ENCODE measurements around the gene RSAD1.
"Not testable (repeated sequence)": the region's sequence is repeated elsewhere in the genome, so short reads cannot be mapped to it uniquely, and the experiment has no call there.

The RSAD1 gene

DNA sequence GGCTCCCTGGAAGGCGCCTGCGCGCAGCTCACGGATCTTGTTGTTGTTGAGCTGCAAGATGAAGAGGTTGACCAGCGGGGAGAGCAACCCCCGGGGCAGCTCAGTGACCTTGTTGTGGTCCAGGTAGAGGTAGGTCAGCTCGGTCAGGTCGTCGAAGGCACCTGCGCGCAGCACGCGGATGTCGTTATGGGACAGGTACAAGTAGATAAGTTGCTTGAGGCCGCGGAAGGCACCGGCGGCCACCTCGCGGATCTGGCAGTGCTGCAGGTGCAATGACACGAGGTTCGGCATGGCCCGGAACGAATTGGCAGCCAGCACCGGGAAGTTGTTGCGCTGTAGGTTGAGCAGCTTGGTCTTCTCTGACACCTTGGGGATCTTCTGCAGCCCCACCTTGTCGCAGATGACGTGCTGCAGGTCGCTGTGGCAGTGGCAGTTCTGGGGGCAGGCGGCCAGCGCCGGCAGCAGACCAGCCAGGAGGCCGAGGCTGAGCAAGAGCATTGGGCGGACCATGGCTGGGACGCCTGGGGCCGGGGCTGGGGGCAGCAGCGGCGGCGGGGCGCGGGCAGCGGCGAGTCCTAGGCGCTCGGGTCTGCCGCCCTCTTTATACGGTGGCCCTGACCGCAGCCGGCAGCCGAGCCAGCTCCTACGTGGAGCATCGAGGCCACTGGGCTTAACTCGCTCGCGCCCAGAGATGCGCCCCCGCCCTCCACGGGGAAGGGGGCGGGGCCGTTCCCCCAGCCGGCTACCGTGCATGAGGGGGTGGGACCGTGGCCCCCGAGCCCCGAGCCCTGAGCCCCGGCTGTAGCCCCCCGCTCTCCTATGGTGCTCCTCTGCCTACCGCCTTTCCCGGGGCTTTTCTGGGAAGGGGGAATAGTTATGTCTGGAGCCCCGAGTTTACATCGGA lies 10.1 kb upstream of the RSAD1 start, which contains the start of gene CHAD:
Gene CHAD (minus strand): TSS at position 577 of the 904 bp plus-strand sequence. CDS start 67 bp downstream, at position 510.
- peaks cover 49% of the 10 kb centered on the region for H3K27me3 ChIP-seq (ENCODE audit: insufficient read depth, low read length)

DNA sequence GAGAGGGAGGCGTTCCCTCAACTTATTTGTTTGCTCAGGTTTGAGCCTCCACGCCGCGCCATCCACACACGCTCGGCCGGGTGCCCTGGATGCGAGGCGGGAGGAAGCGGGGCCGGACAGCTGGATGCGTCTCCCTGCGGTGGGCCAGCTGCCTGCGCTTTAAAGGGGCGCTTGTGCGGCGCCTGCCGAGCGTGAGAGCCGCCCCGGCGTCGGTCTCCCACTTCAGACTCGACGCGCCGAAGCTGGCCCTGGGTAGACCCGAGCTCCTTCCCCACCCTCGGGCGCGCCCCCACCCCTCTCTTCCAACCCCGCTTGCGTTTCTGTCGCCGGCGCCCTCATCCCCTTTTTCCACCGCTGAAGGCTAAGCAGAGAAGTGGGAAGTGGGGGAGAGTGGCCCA lies 9.5 kb upstream of the RSAD1 start:
- no peak overlapping the region for H3K9ac ChIP-seq (ENCODE audit: low read depth, low read length)
- H3K4me1 ChIP-seq (ENCODE audit: insufficient read depth, low read length): no peaks in the 10 kb centered on the region
- H3K4me3 ChIP-seq (ENCODE audit: low read length): peak overlapping the region; percentile 60; the same call in 1 of the 2 replicates
- no peaks in the 10 kb centered on the region for H3K9me3 ChIP-seq (ENCODE audit: insufficient read depth, low read depth, low read length)
- no peak overlapping the region for H3K27ac ChIP-seq (ENCODE audit: low read length)
- H3K27me3 ChIP-seq (ENCODE audit: insufficient read depth, low read length): peaks cover 55% of the 10 kb centered on the region
- no peaks in the 10 kb centered on the region for H3K36me3 ChIP-seq (ENCODE audit: insufficient read depth, low read depth, low read length)

More for the DNA sequence above, 10.1 kb upstream of the RSAD1 start, which contains the start of gene CHAD:
- no peak within 1 kb of the TSS for H3K9ac ChIP-seq (ENCODE audit: low read depth, low read length)
- no peaks in the 10 kb centered on the region for H3K9me3 ChIP-seq (ENCODE audit: insufficient read depth, low read depth, low read length)
- no peaks in the 10 kb centered on the region for H3K36me3 ChIP-seq (ENCODE audit: insufficient read depth, low read depth, low read length)
- no peak within 1 kb of the TSS for H3K27ac ChIP-seq (ENCODE audit: low read length)
- H3K4me3 ChIP-seq (ENCODE audit: low read length): peak within 1 kb of the TSS; percentile 60; the same call in 1 of the 2 replicates
- no peaks in the 10 kb centered on the region for H3K4me1 ChIP-seq (ENCODE audit: insufficient read depth, low read length)

DNA sequence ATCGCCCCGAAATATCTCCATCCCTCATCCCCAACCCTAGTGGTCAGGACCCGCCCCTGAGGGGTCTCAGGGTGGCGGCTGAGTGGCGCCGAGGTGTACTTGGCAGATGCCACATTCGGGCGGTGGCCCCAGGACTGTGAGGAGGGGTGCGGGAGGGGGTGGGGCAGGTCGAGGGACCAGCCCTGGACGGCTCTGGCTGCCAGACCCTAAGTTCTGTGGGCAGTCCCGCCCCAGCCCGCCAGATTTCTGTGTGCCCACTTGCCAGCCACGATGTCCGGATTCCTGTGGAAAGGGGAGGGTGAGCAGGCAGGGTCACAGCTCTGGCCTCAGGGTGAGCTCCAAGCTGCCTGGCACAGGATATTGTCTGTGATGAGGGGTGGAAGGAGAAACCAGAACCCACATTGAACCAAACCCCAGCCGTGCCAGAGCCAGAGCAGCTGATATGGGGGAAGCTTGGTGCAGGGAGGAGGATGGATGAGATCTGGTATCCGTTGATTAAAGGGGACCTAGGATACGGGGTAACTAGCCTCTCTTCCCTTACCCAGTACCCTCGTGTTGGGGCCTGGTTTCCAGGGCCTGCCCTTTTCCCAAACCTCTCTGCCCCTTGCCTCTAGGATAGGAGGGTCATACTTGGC lies 8.9 kb upstream of the RSAD1 start:
- peak overlapping the region; percentile 60; the same call in 1 of the 2 replicates for H3K4me3 ChIP-seq (ENCODE audit: low read length)
- H3K36me3 ChIP-seq (ENCODE audit: insufficient read depth, low read depth, low read length): no peaks in the 10 kb centered on the region
- H3K9me3 ChIP-seq (ENCODE audit: insufficient read depth, low read depth, low read length): no peaks in the 10 kb centered on the region
- H3K27ac ChIP-seq (ENCODE audit: low read length): no peak overlapping the region
- no peaks in the 10 kb centered on the region for H3K4me1 ChIP-seq (ENCODE audit: insufficient read depth, low read length)
- no peak overlapping the region for H3K9ac ChIP-seq (ENCODE audit: low read depth, low read length)
- H3K27me3 ChIP-seq (ENCODE audit: insufficient read depth, low read length): peaks cover 61% of the 10 kb centered on the region

DNA sequence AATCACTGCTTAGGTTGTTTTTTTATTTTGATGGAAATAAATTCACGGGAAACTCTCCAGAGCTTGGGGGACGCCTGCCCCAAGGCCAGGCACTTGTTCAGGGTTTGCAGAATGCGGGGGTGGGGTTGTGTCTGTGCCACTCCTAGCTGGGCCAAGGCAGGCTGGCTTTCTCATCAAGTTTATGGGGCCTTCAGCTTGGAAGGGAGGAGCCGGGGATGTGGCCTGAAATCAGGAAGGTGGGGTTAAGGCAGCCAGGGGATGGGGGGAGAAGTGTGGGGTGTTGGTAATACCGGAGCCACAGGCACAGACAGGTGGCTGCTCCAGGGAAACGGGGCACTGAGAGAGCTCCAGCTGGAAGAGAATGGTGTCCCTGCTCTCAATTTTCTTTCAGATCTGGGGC lies 8.2 kb upstream of the RSAD1 start:
- Histone ChIP-seq H3K27me3 (ENCODE audit: insufficient read depth, low read length) (peaks cover 65% of the 10 kb centered on the region), H3K27ac (ENCODE audit: low read length) (no peak overlapping the region), H3K36me3 (ENCODE audit: insufficient read depth, low read depth, low read length) (no peaks in the 10 kb centered on the region), H3K4me1 (ENCODE audit: insufficient read depth, low read length) (no peaks in the 10 kb centered on the region), H3K9me3 (ENCODE audit: insufficient read depth, low read depth, low read length) (no peaks in the 10 kb centered on the region), H3K9ac (ENCODE audit: low read depth, low read length) (no peak overlapping the region), H3K4me3 (ENCODE audit: low read length) (no peak overlapping the region)

DNA sequence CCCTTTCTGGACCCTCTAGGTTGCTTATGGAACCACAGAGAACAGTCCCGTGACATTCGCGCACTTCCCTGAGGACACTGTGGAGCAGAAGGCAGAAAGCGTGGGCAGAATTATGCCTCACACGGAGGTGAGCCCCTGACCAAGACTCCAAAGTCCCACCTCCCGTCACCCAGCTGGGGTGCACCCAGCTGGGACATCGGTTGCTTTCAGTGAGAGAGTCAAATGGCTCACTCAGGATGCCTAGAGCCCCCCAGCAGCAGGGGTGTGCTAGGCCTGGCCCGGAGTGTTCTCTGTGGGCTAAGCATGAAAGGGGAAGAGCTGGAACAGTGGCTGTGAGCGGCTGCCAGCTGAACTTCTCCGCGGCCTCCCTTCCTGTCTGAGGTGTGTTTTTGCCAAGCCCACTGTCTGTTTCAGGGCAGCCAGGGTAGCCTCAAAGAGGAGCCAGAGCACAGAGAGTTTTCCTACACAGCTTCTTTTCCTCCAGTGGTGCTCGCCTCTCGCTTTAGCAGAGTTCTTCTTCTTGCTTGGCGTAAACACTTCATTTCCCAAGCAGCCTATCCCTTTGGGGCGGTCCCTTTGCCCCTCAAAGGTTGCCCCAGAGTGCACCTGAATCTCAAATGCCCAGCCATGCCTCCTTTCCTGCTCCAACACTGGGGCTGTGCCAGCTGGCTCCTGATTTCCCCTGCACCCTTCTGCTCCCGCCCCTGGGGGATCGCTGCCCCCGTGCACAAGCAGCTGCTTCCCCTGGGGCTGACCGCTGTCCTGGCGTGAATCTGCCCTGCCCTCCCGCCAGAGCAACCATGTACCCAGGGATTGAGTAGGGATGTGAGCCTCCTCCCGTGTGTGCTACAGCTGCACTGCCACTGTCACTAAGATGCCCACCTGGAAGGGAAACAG lies 7.4 kb upstream of the RSAD1 start:
- Histone ChIP-seq H3K4me1 (ENCODE audit: insufficient read depth, low read length) (no peaks in the 10 kb centered on the region), H3K9me3 (ENCODE audit: insufficient read depth, low read depth, low read length) (no peaks in the 10 kb centered on the region), H3K27ac (ENCODE audit: low read length) (no peak overlapping the region), H3K36me3 (ENCODE audit: insufficient read depth, low read depth, low read length) (no peaks in the 10 kb centered on the region), H3K4me3 (ENCODE audit: low read length) (no peak overlapping the region), H3K9ac (ENCODE audit: low read depth, low read length) (no peak overlapping the region), H3K27me3 (ENCODE audit: insufficient read depth, low read length) (peaks cover 71% of the 10 kb centered on the region)

DNA sequence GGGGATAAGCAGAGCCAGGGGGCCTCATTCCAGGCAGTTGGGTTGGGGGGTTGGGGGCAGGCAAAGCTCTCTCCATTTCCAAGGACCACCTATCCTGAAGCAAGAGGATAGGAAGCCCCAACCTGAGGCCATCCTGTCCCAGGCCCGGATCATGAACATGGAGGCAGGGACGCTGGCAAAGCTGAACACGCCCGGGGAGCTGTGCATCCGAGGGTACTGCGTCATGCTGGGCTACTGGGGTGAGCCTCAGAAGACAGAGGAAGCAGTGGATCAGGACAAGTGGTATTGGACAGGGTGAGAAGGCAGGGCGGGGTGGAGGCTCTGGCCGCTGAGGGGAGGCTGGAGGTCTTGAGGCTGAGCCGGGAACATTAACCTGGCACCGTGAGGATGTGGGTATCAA lies 6.4 kb upstream of the RSAD1 start:
- Histone ChIP-seq H3K27ac (ENCODE audit: low read length) (no peak overlapping the region), H3K4me3 (ENCODE audit: low read length) (no peak overlapping the region), H3K9me3 (ENCODE audit: insufficient read depth, low read depth, low read length) (no peaks in the 10 kb centered on the region), H3K9ac (ENCODE audit: low read depth, low read length) (no peak overlapping the region), H3K4me1 (ENCODE audit: insufficient read depth, low read length) (no peaks in the 10 kb centered on the region), H3K27me3 (ENCODE audit: insufficient read depth, low read length) (peaks cover 69% of the 10 kb centered on the region), H3K36me3 (ENCODE audit: insufficient read depth, low read depth, low read length) (no peaks in the 10 kb centered on the region)

DNA sequence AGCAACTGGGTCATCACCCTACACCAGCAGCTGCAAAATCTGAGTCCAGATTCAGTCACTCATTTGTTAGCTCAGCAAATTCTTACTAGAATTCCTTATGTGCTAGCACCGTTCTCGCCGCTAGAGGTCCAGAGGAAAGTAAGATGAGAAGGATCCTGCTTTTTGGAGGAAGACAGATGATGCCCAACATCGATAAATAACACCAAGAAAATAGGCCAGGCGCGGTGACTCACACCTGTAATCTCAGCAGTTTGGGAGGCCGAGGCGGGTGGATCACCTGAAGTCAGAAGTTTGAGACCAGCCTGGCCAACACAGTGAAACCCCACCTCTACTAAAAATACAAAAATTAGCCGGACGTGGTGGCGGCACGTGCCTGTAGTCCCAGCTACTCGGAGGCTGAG lies 5.9 kb upstream of the RSAD1 start:
- not testable (repeated sequence) for H3K4me3 ChIP-seq (ENCODE audit: low read length); H3K9ac ChIP-seq (ENCODE audit: low read depth, low read length); H3K27ac ChIP-seq (ENCODE audit: low read length); H3K9me3 ChIP-seq (ENCODE audit: insufficient read depth, low read depth, low read length); H3K4me1 ChIP-seq (ENCODE audit: insufficient read depth, low read length); H3K36me3 ChIP-seq (ENCODE audit: insufficient read depth, low read depth, low read length)
- peaks cover 69% of the 10 kb centered on the region for H3K27me3 ChIP-seq (ENCODE audit: insufficient read depth, low read length)

DNA sequence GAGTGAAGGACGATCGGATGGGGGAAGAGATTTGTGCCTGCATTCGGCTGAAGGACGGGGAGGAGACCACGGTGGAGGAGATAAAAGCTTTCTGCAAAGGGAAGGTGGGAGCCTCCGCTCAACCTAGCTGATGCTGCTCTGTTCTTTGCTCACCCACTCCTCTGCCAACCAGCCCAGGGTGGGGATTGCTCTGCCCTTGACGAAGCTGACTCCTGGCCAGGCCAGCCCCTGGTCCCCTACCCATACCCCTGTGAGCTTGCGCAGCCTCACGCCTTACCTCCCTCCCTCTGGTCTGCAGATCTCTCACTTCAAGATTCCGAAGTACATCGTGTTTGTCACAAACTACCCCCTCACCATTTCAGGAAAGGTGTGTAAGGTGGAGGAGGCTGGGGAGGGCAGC lies 4.8 kb upstream of the RSAD1 start:
- Histone ChIP-seq H3K27ac (ENCODE audit: low read length) (no peak overlapping the region), H3K4me3 (ENCODE audit: low read length) (no peak overlapping the region), H3K27me3 (ENCODE audit: insufficient read depth, low read length) (peaks cover 63% of the 10 kb centered on the region)

DNA sequence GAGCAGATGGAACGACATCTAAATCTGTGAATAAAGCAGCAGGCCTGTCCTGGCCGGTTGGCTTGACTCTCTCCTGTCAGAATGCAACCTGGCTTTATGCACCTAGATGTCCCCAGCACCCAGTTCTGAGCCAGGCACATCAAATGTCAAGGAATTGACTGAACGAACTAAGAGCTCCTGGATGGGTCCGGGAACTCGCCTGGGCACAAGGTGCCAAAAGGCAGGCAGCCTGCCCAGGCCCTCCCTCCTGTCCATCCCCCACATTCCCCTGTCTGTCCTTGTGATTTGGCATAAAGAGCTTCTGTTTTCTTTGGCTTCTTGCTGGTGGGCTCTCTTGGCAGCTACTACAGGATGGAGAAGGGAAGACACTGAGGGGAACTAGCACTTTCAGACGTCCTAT lies 4.1 kb upstream of the RSAD1 start:
- Histone ChIP-seq H3K27me3 (ENCODE audit: insufficient read depth, low read length) (peaks cover 57% of the 10 kb centered on the region), H3K36me3 (ENCODE audit: insufficient read depth, low read depth, low read length) (no peaks in the 10 kb centered on the region), H3K4me3 (ENCODE audit: low read length) (no peak overlapping the region), H3K27ac (ENCODE audit: low read length) (no peak overlapping the region), H3K9ac (ENCODE audit: low read depth, low read length) (no peak overlapping the region), H3K4me1 (ENCODE audit: insufficient read depth, low read length) (no peaks in the 10 kb centered on the region; the same call in 1 of the 2 replicates), H3K9me3 (ENCODE audit: insufficient read depth, low read depth, low read length) (no peaks in the 10 kb centered on the region)

More for the DNA sequence above, 4.8 kb upstream of the RSAD1 start:
- H3K36me3 ChIP-seq (ENCODE audit: insufficient read depth, low read depth, low read length): no peaks in the 10 kb centered on the region
- no peaks in the 10 kb centered on the region for H3K9me3 ChIP-seq (ENCODE audit: insufficient read depth, low read depth, low read length)
- H3K9ac ChIP-seq (ENCODE audit: low read depth, low read length): no peak overlapping the region
- H3K4me1 ChIP-seq (ENCODE audit: insufficient read depth, low read length): no peaks in the 10 kb centered on the region

DNA sequence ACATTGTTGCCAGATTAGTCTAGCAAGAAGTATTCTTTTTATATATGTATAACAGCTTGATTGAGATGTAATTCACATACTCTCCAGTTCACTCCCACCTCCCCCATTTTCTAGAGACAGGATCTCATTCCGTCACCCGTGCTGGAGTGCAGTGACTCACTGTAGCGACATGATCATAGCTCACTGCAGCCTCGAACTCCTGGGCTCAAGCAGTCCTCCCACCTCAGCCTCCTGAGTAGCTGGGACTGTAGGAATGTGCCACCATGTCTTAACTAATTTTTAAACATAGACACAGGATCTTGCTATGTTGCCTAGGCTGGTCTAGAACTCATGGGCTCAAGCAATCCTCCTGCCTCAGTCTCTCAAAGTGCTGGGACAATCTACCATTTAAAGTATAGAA lies 3.3 kb upstream of the RSAD1 start:
- Histone ChIP-seq H3K27me3 (ENCODE audit: insufficient read depth, low read length) (peaks cover 48% of the 10 kb centered on the region), H3K4me3 (ENCODE audit: low read length) (no peak overlapping the region), H3K9ac (ENCODE audit: low read depth, low read length) (no peak overlapping the region), H3K4me1 (ENCODE audit: insufficient read depth, low read length) (no peaks in the 10 kb centered on the region; the same call in 1 of the 2 replicates), H3K9me3 (ENCODE audit: insufficient read depth, low read depth, low read length) (no peaks in the 10 kb centered on the region), H3K27ac (ENCODE audit: low read length) (no peak overlapping the region), H3K36me3 (ENCODE audit: insufficient read depth, low read depth, low read length) (peaks cover 4% of the 10 kb centered on the region; the same call in 1 of the 2 replicates)

DNA sequence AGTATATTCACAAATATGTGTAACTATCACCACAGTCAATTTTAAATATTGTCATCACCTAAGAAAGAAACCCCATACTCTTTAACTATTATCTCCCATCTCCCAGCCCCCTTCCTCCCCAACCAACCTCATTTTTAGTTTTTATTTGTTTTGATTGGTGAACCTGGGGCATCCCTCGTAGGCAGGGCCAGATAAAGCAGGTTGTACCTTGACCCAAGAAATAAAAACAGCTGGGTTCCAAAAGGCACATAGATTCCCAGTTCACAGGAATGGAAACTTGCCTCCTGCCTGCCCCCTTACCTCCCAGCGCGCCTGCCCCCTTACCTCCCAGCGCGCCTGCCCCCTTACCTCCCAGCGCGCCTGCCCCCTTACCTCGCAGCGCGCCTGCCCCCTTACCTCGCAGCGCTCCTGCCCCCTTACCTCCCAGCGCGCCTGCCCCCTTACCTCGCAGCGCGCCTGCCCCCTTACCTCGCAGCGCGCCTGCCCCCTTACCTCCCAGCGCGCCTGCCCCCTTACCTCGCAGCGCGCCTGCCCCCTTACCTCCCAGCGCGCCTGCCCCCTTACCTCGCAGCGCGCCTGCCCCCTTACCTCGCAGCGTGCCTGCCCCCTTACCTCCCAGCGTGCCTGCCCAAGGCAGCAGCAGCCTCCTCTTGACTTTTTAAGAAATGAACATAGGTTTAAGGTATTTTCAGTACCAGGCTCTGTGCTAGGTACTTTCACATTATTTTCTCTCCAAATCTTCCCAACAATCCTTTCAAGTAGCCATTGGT lies 2.7 kb upstream of the RSAD1 start:
- H3K4me1 ChIP-seq (ENCODE audit: insufficient read depth, low read length); H3K4me3 ChIP-seq (ENCODE audit: low read length); H3K36me3 ChIP-seq (ENCODE audit: insufficient read depth, low read depth, low read length); H3K9me3 ChIP-seq (ENCODE audit: insufficient read depth, low read depth, low read length); H3K27ac ChIP-seq (ENCODE audit: low read length); H3K9ac ChIP-seq (ENCODE audit: low read depth, low read length): not testable (repeated sequence)
- H3K27me3 ChIP-seq (ENCODE audit: insufficient read depth, low read length): peaks cover 42% of the 10 kb centered on the region
